Measurements from ENCODE around the gene DEPP1.

DEPP1 gene

GRCh38 chr10:44965104-44965503, 13.5 kb downstream of the DEPP1 start:
- no peak for DNase-seq

GRCh38 chr10:44963772-44964633, 14.6 kb downstream of the DEPP1 start:
- no peak for DNase-seq

GRCh38 chr10:44962870-44963738, 15.5 kb downstream of the DEPP1 start:
- peak; percentile 42 for DNase-seq

- no peak for DNase-seq
Observed at GRCh38 chr10:44961931-44962750, 16.5 kb downstream of the DEPP1 start.

- DNase-seq = no peak
Observed at GRCh38 chr10:44961230-44961571, 17.4 kb downstream of the DEPP1 start.

GRCh38 chr10:44960482-44961229, 18.0 kb downstream of the DEPP1 start:
- DNase-seq = no peak

- no peak for DNase-seq
Observed at GRCh38 chr10:44960088-44960460, 18.5 kb downstream of the DEPP1 start.

GRCh38 chr10:44959247-44960087, 19.1 kb downstream of the DEPP1 start, which contains the start of gene RASSF4:
TSS of gene RASSF4 (plus strand) at chr10:44959802. CDS start at chr10:44970203, 10,401 bp downstream.
- peak; percentile 66 for DNase-seq

GRCh38 chr10:44958898-44959246, 19.7 kb downstream of the DEPP1 start:
- DNase-seq = no peak

GRCh38 chr10:44958196-44958897, 20.3 kb downstream of the DEPP1 start:
- DNase-seq = no peak

GRCh38 chr10:44956717-44957706, 21.6 kb downstream of the DEPP1 start:
- DNase-seq = no peak

- no peak for DNase-seq
Observed at GRCh38 chr10:44956226-44956625, 22.4 kb downstream of the DEPP1 start.

- no peak for DNase-seq
Observed at GRCh38 chr10:44955413-44956070, 23.1 kb downstream of the DEPP1 start.

- no peak for DNase-seq
Observed at GRCh38 chr10:44954962-44955361, 23.6 kb downstream of the DEPP1 start.

GRCh38 chr10:44954042-44954441, 24.6 kb downstream of the DEPP1 start:
- no peak for DNase-seq

GRCh38 chr10:44952779-44953231, 25.8 kb downstream of the DEPP1 start:
- no peak for DNase-seq

- no peak for DNase-seq
Observed at GRCh38 chr10:44951576-44952226, 26.9 kb downstream of the DEPP1 start.
